Astrocyte of the cerebellum (primary cell): ENCODE data around the gene GPD2.
"Not testable (repeated sequence)": the region's sequence is repeated elsewhere in the genome, so short reads cannot be mapped to it uniquely, and the experiment has no call there.

Experiments used
- DNase-seq: peaks from one replicate; pipeline ENCODE4 v3.0.0-alpha.2; 2011; ENCODE audit warnings: low read depth
- H3K4me3 ChIP-seq: 2 replicates; pipeline ENCODE4 v1.5.1; 2011; ENCODE audit warnings: mild to moderate bottlenecking, low read depth, low read length, moderate library complexity
- in situ Hi-C: cut with HindIII; loops from 2 replicates; pipeline ENCODE4 v1.10.0; 2017; ENCODE audit warnings: low sequenced_read_pairs
- TF ChIP-seq, protein P1 (sequence below): IDR thresholded peaks from 2 replicates; pipeline ENCODE4 v1.5.1; 2012; ENCODE audit warnings: low read length, low read depth, moderate library complexity, mild to moderate bottlenecking; ENCODE audit errors: missing control alignments

The GPD2 gene

DNA sequence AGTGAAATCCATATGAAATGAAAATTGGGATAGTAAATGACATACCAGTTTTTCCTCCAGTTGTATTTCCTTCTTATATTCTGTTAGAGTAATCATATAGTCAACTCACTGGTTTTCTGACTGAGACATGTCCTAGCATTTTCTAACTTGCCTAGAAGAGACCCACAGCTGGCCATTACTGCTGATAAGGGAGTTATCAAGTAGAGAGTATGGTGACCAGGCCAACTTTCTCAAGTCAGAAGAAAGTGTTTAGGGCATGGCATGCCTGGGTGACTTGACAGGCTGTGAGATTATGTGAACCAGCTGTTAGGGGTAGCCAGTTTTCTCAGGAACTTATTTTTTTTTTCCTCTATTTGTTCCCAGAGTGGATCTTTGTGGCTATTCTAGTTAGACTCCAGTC lies 81.2 kb downstream of the GPD2 start:
- in situ Hi-C loops = no loop called here
- TF ChIP-seq, protein P1, sequence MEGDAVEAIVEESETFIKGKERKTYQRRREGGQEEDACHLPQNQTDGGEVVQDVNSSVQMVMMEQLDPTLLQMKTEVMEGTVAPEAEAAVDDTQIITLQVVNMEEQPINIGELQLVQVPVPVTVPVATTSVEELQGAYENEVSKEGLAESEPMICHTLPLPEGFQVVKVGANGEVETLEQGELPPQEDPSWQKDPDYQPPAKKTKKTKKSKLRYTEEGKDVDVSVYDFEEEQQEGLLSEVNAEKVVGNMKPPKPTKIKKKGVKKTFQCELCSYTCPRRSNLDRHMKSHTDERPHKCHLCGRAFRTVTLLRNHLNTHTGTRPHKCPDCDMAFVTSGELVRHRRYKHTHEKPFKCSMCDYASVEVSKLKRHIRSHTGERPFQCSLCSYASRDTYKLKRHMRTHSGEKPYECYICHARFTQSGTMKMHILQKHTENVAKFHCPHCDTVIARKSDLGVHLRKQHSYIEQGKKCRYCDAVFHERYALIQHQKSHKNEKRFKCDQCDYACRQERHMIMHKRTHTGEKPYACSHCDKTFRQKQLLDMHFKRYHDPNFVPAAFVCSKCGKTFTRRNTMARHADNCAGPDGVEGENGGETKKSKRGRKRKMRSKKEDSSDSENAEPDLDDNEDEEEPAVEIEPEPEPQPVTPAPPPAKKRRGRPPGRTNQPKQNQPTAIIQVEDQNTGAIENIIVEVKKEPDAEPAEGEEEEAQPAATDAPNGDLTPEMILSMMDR = no peak
- DNase-seq = no peak
- H3K4me3 ChIP-seq = no peak overlapping the region

DNA sequence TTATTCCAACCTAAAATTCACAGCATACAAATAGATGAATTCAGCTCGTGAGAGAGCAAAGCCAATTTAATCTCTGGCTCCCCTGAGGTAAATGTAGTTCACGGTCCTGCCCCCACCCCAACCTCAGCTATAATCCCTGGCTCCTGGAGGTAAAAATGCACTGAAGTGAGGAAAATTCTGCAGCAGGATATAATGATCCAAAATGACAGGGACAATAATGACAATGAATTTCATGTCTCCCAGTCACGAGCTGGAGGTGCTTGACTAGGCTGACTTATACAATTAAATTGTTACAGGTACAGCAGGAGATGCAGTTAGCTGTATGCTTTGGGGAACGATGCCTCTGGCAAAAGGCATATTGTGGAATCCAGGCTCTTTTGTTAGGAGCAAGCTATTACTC lies 82.0 kb downstream of the GPD2 start:
- H3K4me3 ChIP-seq = no peak overlapping the region
- TF ChIP-seq, protein P1 = no peak
- DNase-seq = no peak
- in situ Hi-C loops = no loop called here

DNA sequence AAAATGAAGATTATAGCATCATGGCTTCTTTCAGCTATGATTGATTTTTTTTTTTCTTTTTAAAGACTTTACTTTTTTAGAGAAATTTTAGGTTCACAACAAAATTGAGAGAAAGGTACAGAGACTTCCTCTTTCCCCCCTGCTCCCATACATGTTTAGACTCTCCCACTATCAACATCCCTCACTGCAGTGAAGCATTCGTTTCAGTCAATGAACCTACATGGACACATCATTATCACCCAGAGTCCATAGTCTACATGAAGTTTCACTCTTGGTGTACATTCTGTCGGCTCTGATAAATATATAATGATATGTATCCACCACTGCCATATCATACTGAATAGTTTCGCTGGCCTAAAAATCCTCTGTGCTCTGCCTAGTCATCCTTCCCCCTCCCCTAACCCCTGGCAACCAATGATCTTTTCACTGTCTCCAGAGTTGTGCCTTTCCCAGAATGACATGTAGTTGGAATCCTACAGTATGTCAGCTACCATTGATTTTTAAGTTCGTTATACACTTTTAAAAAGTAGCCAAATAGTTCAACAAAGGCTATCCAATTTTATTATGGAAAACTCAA lies 86.8 kb downstream of the GPD2 start:
- H3K4me3 ChIP-seq = no peak overlapping the region
- DNase-seq = no peak
- TF ChIP-seq, protein P1 = no peak
- in situ Hi-C loops = no loop called here

- in situ Hi-C loops = no loop called here
- TF ChIP-seq, protein P1 = no peak
- no peak overlapping the region for H3K4me3 ChIP-seq
- DNase-seq = no peak
These were observed 90.9 kb downstream of the GPD2 start for GRCh38 chr2:156526950-156527636.

GRCh38 chr2:156528583-156528982 lies 92.4 kb downstream of the GPD2 start:
- in situ Hi-C loops, H3K4me3 ChIP-seq, DNase-seq: not testable (repeated sequence)

DNA sequence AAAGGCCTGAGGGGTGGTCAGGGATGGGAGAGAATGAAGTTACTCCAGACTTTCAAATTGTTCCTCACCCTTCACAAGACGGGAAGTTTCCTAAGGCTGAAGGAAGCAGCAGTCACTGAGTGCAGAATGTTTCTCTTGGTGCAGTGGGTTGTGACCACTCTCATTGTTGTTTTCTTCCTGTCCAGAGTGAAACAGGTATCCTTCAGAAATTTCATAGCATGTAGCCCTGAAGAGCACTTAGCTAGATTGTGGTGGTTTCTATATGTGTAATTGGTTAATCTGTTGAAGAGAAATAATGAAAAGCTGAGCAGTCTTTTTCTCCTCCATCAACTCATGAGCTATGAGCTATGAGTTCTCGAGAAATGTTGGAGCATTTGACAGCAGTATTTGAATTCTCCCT lies 96.8 kb downstream of the GPD2 start:
- no peak overlapping the region for H3K4me3 ChIP-seq
- no peak for DNase-seq
- in situ Hi-C loops = no loop called here
- TF ChIP-seq, protein P1 = no peak

DNA sequence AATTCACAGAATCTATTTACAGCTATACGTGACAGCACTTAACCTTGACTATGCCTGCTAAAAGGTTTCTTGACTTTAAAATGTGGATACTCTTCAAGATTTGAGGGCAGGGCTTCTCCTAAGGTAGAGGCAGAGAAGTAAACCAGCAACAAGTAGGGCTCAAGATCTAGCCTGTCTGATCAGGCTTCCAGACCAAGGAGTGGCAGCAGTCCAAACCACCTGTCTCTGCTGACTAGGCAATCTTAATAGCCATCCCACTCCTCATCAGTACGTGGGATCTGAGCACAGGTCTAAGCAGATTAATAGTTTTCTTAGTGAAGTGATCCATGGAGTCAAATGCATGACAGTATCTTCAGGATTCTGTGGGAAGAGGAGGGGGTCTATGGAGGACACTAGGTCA lies 100.4 kb downstream of the GPD2 start:
- TF ChIP-seq, protein P1 = no peak
- H3K4me3 ChIP-seq = no peak overlapping the region
- in situ Hi-C loops = no loop called here
- peak; percentile 11 for DNase-seq
